ENCODE results near the gene DCAF4.

DNA sequence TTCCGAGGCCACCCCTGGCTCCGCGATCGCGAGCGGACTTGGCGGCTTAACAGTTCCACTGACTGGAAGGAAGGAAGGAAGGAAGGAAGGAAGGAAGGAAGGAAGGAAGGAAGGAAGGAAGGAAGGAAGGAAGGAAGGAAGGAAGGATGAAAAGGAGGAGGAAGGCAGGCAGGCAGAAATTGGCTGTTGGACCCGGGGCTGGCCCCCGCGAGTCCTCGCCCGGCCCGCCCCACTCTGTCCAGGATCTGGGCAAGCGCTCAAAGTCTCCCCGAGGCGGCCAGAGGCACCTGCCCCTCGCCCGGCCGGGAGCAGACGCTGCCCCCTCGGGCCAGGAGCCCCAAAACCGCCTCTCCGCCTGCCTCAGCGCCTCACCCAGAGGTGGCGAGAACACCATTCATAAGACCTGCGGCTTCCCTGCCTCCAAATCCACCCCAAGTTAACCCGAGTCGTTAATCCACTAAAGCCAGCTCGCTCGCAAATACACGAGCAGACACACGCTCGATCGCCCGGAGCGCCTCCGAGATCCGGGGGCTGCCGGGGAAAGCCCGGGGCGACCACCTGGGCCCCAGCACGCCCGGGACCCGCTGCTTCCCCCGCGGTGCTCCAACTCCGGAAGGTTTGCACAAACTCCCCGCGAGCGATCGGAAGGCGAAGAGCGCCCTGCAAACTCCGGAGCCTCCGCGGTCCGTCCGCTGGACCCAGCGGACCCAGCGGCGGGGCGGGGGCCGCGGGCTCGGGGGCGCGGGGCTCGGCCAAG lies 33.2 kb upstream of the DCAF4 start:
- TF ChIP-seq, protein P1, sequence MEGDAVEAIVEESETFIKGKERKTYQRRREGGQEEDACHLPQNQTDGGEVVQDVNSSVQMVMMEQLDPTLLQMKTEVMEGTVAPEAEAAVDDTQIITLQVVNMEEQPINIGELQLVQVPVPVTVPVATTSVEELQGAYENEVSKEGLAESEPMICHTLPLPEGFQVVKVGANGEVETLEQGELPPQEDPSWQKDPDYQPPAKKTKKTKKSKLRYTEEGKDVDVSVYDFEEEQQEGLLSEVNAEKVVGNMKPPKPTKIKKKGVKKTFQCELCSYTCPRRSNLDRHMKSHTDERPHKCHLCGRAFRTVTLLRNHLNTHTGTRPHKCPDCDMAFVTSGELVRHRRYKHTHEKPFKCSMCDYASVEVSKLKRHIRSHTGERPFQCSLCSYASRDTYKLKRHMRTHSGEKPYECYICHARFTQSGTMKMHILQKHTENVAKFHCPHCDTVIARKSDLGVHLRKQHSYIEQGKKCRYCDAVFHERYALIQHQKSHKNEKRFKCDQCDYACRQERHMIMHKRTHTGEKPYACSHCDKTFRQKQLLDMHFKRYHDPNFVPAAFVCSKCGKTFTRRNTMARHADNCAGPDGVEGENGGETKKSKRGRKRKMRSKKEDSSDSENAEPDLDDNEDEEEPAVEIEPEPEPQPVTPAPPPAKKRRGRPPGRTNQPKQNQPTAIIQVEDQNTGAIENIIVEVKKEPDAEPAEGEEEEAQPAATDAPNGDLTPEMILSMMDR (IDR thresholded peaks at IDR 0.05), result no peak
- TF ChIP-seq POLR2A (IDR thresholded peaks at IDR 0.05), result no peak
- TF ChIP-seq EP300 (IDR thresholded peaks at IDR 0.05), result no peak
- no peak for TF ChIP-seq POLR2AphosphoS5 (IDR thresholded peaks at IDR 0.05)

Data from gastroesophageal sphincter (tissue), 3 donors.